Measurements from ENCODE around the gene TREX2. TPM values are rescaled to one million over a fixed set of nuclear protein-coding genes. Genes with fewer than 3 reads are reported as not detected.

The TREX2 gene
- polyA plus RNA-seq, 6 donors from 2014 or later: 0.19 to 1.3 (median 1.3) TPM; not detected in 3

DNA sequence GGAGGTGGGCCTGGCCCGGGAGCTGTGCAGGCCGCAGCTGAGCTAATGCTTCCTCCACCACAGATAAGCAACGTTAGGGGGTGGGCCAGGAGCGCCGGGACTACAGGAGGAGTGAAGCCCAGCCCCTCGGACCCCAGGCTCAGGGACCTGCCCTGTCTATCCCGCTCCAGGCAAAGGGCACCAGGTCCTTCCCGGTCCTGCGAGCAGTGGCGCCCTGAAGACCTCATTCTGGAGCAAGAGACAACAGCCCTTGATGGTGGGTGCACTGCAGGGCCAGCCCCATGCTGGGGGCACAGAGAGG is 730 bp upstream of the TREX2 start:
- no peaks in the 10 kb centered on the region for H3K27me3 Mint-ChIP-seq
- DNase-seq (no peak), ATAC-seq (ENCODE audit: low read depth in 2 of 2) (no peak)
- H3K9me3 Mint-ChIP-seq: peaks cover 0 to under 1% (median 0%) of the 10 kb centered on the region in 7 donors
- no peak overlapping the region for H3K4me3 Mint-ChIP-seq
- peaks cover 0 to 8% of the 10 kb centered on the region in 2 donors for H3K36me3 Mint-ChIP-seq
- no peak overlapping the region for H3K27ac Mint-ChIP-seq
- no peaks in the 10 kb centered on the region for H3K4me1 Mint-ChIP-seq

DNA sequence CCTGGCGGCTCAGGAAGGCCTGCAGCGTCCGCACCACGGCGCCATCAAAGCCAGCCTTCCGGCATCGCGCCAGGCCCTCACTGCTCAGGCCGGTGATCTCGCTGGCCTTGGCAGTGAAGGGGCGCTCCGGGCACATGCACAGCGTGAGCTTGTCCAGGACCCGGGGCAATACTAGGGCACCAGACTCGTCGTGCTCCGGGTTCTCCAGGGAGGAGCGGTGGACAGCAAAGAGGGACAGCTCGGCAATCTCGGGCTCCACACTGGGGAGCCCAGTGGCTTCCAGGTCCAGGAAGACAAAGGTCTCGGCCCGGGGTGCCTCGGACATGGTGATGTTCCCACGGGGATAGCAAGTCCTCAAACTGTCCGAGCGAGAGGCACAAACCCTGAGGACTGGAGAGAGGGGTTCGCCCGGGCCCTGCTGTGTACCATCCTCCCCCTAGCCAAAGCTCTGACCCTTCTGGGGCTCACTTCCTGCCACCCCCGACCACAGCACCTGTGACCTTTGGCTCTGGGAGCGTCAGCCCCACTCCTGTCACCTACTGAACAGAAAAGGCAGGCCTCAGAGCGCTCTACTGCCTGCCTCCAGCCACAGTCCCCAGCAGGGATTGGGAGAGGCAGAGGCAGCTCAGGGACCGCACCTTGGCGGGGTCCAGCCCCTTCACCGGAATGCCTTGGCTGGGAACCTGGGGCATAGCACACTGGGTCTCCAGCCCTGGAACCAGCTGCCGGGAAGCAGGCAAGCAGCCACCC is 575 bp downstream of the TREX2 start:
- Mint-ChIP-seq H3K4me3 (no peak overlapping the region), H3K27me3 (no peaks in the 10 kb centered on the region), H3K9me3 (peaks cover 0 to 4% (median 0%) of the 10 kb centered on the region in 7 donors), H3K4me1 (no peaks in the 10 kb centered on the region), H3K27ac (no peak overlapping the region), H3K36me3 (no peaks in the 10 kb centered on the region)
- ATAC-seq (ENCODE audit: low read depth in 2 of 2): no peak
- no peak for DNase-seq

DNA sequence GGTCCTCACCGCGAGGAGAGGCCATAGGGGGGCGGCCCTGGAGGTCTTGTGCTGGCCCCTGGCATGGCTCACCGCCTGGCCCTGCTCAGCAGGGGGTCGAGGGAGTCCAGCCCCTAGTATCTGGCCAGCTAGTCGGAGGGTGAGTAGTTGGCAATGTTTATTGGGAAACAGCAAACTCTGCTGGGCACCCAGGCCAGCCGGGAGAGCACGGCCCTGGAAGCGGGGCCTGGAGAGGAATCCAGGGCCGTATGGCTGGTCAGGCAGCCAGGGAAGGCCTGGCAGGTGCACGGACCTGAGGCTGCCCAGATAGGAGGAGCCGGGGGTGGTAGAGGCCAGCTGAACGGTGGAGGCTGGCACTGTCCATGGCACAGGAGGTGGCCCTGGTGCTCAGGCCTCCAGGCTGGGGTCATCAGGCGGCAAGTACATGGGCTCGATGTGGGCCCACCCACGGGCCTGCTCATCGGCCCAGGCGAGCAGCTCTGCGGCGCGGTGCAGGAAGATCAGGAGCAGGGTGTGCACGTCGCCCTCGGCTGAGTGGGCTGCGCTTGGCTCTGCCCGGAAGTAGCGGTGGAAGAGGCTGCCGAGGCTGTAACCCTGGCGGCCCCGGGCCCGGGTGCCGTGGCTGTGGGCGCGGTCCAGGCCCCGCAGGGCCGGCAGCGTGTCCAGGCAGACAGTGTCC is 1.4 kb downstream of the TREX2 start:
- no peak for ATAC-seq (ENCODE audit: low read depth in 2 of 2)

DNA sequence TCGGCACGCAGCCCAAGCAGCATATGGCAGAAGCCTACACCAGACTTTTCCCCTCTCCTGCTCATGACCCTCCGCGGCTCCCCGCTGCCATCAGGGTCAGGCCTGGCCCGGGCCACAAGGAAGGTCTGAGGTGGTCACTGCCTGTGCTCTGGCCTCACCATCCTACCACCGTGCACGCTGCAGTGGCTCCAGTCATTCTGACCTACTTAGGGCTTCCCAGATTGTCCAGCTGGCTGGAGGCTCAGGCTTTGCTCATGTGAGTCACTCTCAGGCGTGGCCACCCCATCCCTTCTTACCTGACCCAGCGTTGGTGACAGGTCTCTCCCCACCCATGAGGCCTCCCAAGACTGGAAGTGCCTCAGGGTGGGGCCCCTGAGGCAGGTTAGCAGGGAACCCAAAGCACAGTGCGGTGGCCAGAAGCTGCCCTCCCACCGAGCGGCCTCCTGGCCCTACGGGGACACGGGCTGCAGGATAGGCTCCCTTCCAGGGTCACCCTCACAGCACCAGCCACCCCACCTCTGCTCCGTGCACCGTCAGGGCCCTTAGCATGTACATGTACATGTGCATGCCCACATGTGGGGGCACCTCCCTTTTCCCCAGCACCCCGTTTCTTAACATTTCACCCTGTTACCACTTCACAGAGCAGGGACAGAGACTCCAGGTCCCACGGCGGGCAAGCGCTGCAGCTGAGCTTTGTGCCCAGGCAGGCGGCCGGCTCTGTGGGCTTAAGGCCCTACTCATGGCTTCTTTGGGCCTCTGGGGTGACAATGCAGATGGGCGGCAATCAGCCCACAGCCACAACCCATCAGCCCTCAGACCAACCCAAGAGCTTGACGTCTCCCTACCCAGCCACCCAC is 2.2 kb downstream of the TREX2 start:
- Mint-ChIP-seq H3K4me1 (no peaks in the 10 kb centered on the region), H3K36me3 (no peaks in the 10 kb centered on the region), H3K9me3 (peaks cover 0 to 11% (median 5%) of the 10 kb centered on the region in 7 donors), H3K27me3 (peaks cover 0 to 13% (median 0%) of the 10 kb centered on the region in 3 donors), H3K4me3 (no peak overlapping the region), H3K27ac (no peak overlapping the region)
- DNase-seq (no peak), ATAC-seq (ENCODE audit: low read depth in 2 of 2) (no peak)

More for the DNA sequence above, 1.4 kb downstream of the TREX2 start:
- no peaks in the 10 kb centered on the region for H3K36me3 Mint-ChIP-seq
- peaks cover 0 to 8% (median 0%) of the 10 kb centered on the region in 3 donors for H3K27me3 Mint-ChIP-seq
- H3K4me1 Mint-ChIP-seq: no peaks in the 10 kb centered on the region
- no peak overlapping the region for H3K27ac Mint-ChIP-seq
- DNase-seq: no peak
- H3K9me3 Mint-ChIP-seq: peaks cover 0 to 9% (median 2%) of the 10 kb centered on the region in 7 donors
- no peak overlapping the region for H3K4me3 Mint-ChIP-seq

DNA sequence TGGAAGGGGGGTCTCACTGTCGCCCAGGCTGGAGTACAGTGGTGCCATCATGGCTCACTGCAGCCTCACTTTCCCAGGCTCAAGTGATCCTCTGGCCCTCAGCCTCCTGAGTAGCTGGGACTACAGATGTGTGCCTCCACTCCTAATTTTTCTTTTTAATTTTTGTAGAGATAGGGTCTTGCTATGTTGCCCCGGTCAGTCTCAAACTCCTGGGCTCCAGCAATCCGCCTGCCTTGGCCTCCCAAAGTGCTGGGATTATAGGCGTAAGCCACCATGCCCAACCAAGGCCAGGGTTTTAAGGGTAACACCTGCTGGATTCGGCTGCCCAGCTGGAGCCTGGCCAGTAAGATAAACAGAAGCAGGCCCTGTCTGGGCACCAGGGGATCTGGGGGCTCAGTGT is 3.4 kb downstream of the TREX2 start:
- no peaks in the 10 kb centered on the region for H3K4me1 Mint-ChIP-seq
- H3K27me3 Mint-ChIP-seq: peaks cover 0 to 18% (median 0%) of the 10 kb centered on the region in 3 donors
- ATAC-seq (ENCODE audit: low read depth in 2 of 2) (no peak), DNase-seq (no peak)
- H3K36me3 Mint-ChIP-seq: no peaks in the 10 kb centered on the region
- H3K27ac Mint-ChIP-seq: no peak overlapping the region
- no peak overlapping the region for H3K4me3 Mint-ChIP-seq
- H3K9me3 Mint-ChIP-seq: peaks cover 0 to 11% (median 6%) of the 10 kb centered on the region in 7 donors

DNA sequence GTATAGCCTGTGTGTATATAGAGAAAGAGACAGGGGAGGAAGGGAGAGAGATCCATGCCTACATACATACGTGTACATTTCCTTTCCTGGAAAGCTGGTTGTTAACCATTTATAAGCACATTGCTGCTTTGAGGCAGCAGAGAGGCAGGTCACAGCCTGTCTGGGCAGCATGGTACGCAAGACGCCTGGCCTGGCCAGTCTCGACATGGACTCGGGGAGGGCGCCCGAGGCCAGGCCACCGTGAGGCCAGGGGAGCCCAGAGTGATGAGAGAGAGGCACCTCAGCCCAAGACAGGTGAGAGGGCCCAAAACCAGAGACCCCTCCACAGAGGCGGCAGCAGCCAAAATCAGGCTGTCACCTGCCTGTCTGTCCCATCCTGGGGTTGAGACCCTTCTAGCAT is 3.9 kb downstream of the TREX2 start:
- H3K36me3 Mint-ChIP-seq: no peaks in the 10 kb centered on the region
- H3K27ac Mint-ChIP-seq: no peak overlapping the region
- no peaks in the 10 kb centered on the region for H3K4me1 Mint-ChIP-seq
- ATAC-seq (ENCODE audit: low read depth in 2 of 2) (no peak), DNase-seq (no peak)
- peaks cover 0 to 11% (median 6%) of the 10 kb centered on the region in 7 donors for H3K9me3 Mint-ChIP-seq
- H3K27me3 Mint-ChIP-seq: peaks cover 0 to 18% (median 0%) of the 10 kb centered on the region in 3 donors
- no peak overlapping the region for H3K4me3 Mint-ChIP-seq

DNA sequence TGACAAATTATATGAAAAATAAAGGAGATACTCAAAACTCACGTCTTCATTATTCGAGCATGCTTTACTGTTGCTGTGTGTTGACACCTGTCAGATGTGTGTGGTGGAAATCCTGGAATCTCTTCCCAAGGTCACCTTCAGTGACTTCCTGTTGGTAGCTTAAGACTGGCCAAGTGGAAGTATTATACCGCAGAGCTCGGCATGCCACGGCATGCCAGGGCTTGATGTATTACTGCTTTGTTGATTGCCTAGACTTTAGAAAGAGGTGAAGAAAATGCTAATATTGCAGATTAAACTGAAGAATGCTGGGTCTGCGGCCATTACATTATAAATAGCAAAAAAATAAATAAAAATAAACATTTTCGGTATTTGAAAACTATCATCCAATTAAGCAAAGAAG is 4.6 kb downstream of the TREX2 start:
- peaks cover 0 to 11% (median 6%) of the 10 kb centered on the region in 7 donors for H3K9me3 Mint-ChIP-seq
- no peak for ATAC-seq (ENCODE audit: low read depth in 2 of 2)
- H3K4me1 Mint-ChIP-seq: no peaks in the 10 kb centered on the region
- H3K36me3 Mint-ChIP-seq: no peaks in the 10 kb centered on the region
- no peak overlapping the region for H3K4me3 Mint-ChIP-seq
- peaks cover 0 to 18% (median 0%) of the 10 kb centered on the region in 3 donors for H3K27me3 Mint-ChIP-seq
- DNase-seq: no peak
- H3K27ac Mint-ChIP-seq: no peak overlapping the region

DNA sequence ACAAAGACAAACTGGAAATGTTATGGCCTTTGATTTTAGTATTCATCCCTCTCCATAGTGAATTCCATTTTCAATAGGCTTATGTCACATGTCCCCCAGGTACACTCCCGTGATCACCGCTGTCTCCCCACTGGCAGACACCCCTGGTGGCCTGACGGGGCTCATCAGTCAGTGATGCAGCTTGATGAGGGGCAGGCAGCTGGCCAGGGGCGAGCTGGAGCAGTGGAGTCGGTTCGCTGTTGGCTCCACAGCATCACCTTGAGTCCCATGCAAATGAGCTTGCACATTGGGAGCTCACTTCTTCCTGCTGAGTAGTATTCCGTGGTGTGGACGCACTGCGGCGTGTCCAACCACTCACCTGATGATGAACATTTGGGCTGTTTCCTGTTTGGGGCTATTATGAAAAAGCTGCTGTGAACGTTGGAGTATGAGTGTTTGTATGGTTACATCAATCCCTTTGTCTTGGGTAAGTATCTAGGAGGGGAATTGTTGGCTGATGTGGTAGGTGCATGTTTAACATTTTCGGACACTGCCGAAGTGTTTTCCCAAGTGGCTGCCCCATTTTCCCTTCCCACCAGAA is 5.2 kb downstream of the TREX2 start:
- no peak for ATAC-seq (ENCODE audit: low read depth in 2 of 2)
- Mint-ChIP-seq H3K4me3 (no peak overlapping the region), H3K27ac (no peak overlapping the region), H3K36me3 (no peaks in the 10 kb centered on the region), H3K4me1 (no peaks in the 10 kb centered on the region), H3K9me3 (peaks cover 0 to 11% (median 6%) of the 10 kb centered on the region in 7 donors), H3K27me3 (peaks cover 0 to 24% (median 0%) of the 10 kb centered on the region in 3 donors)
- DNase-seq: no peak

DNA sequence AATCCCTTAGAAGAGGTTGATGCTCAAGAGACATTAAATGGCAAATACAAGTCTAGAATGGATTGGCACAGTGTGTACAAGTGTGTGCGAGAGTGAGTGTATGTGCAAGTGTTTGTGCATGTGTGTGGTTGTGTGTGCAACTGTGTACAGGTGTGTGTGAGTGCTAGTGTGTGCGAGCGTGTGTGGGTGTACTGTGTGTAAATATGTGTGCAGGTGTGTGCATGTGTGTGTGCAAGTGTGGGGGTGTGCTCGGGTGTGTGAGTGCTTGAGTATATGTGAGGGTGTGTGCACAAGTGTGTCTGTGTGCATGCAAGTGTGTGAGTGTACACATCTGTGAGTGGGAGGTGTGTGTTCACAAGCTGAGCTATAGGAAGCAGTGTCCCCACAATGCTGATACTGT is 5.9 kb downstream of the TREX2 start:
- ATAC-seq (ENCODE audit: low read depth in 2 of 2): no peak
- Mint-ChIP-seq H3K9me3 (peaks cover 0 to 11% (median 6%) of the 10 kb centered on the region in 7 donors), H3K4me1 (no peaks in the 10 kb centered on the region), H3K36me3 (no peaks in the 10 kb centered on the region), H3K4me3 (peak overlapping the region in 1 of 8 donors; percentile 2), H3K27me3 (peaks cover 0 to 31% (median 0%) of the 10 kb centered on the region in 3 donors), H3K27ac (peak overlapping the region in 1 of 6 donors; percentile 0)
- no peak for DNase-seq

DNA sequence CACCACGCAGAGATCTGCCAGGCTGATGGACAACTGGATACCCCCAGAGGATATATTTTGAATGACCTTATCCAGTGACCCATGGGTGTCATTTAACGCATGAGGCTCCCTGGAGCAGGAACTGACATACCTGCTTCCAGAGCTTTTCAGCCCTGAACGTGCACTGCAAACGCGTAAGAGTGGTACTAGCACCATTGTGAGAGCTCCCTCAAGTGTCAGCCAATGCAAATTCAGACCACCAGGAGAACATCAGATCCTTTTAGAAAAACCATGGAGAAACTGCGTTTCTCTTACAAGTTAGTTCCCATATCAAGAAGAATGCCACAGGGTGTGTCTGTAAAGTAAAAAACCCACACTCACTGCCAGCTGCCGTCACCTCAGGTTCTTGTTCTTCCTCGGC is 7.3 kb downstream of the TREX2 start:
- H3K4me3 Mint-ChIP-seq: no peak overlapping the region
- DNase-seq: no peak
- no peaks in the 10 kb centered on the region for H3K4me1 Mint-ChIP-seq
- ATAC-seq (ENCODE audit: low read depth in 2 of 2): no peak
- peaks cover 0 to 37% (median 0%) of the 10 kb centered on the region in 3 donors for H3K27me3 Mint-ChIP-seq
- H3K36me3 Mint-ChIP-seq: no peaks in the 10 kb centered on the region
- H3K27ac Mint-ChIP-seq: no peak overlapping the region
- H3K9me3 Mint-ChIP-seq: peaks cover 0 to 11% (median 6%) of the 10 kb centered on the region in 7 donors

DNA sequence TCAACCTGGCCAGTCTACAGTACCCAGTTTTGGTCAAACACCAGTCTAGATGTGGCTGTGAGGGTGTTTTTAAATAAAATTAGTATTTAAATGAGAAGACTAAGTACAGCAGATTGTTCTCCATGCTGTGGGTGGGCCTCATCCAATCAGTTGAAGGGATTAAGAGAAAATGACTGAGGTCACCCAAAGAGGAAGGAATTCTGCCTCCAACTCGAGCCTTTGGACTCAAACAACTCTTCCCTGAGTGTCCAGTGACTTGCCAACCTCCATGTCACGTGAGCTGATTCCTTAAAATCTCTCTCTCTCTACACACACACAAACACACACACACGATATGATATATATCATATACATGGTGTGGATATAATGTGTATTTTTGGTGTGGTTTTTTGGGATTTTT is 10.0 kb downstream of the TREX2 start:
- ATAC-seq (ENCODE audit: low read depth in 2 of 2) (no peak), DNase-seq (no peak)
- Mint-ChIP-seq H3K27ac (peak overlapping the region in 1 of 6 donors; percentile 70), H3K4me1 (no peaks in the 10 kb centered on the region), H3K36me3 (peaks cover 0 to 5% of the 10 kb centered on the region in 2 donors), H3K9me3 (peaks cover 0 to 14% (median 10%) of the 10 kb centered on the region in 7 donors), H3K27me3 (peaks cover 0 to 41% (median 0%) of the 10 kb centered on the region in 3 donors), H3K4me3 (no peak overlapping the region)

DNA sequence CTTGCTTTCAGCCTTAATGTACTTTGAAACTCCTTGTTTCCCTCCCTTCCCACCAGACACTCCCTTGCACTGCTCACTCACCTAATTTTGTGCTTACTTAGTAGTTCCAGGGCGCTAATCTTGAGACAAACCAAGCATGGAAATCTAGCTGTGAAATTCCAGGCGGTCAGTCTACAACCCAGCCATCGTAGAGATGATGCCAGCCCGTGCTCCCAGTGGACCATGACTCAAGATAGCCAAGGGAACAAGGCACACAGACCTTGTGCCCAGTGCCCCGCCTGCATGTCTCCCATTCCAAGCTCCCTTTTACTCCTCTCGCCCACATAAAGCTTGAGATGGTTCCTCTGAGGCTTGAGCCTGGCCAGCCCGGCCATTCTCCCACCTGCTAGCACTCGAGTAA is 11.1 kb downstream of the TREX2 start:
- H3K36me3 Mint-ChIP-seq: peaks cover 0 to 12% of the 10 kb centered on the region in 2 donors
- no peaks in the 10 kb centered on the region for H3K4me1 Mint-ChIP-seq
- no peak for DNase-seq
- ATAC-seq (ENCODE audit: low read depth in 2 of 2): no peak
- H3K9me3 Mint-ChIP-seq: peaks cover 2 to 19% (median 9%) of the 10 kb centered on the region in 7 donors
- no peak overlapping the region for H3K4me3 Mint-ChIP-seq
- peaks cover 0 to 44% (median 0%) of the 10 kb centered on the region in 3 donors for H3K27me3 Mint-ChIP-seq
- no peak overlapping the region for H3K27ac Mint-ChIP-seq

DNA sequence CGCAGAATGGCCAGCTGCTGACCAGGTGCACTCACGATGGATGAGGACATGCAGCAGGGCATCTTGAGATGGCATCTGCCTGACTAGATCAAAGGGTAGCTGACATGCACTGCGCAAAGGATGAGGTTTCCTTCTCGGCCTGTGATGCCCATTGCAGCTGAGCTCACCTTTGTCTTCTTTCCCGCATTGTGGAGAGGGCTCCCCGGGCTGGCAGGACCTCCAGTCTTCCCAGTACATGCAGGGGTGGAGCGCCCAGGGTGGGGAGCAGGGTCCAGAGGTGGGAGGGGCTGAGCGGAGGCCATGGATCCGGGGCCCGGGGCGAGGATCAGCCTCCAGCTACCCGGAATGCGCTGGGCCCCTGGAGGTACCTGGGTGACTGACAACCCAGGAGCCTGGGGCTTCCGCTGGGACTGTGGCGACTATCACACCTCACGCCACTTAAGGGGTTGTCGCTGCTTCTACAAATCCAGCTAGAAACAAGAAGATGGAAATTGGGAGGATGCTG is 12.0 kb downstream of the TREX2 start:
- ATAC-seq (ENCODE audit: low read depth in 2 of 2) (no peak), DNase-seq (no peak)
- peaks cover 0 to 37% (median 0%) of the 10 kb centered on the region in 3 donors for H3K27me3 Mint-ChIP-seq
- peaks cover 2 to 16% (median 8%) of the 10 kb centered on the region in 7 donors for H3K9me3 Mint-ChIP-seq
- no peak overlapping the region for H3K27ac Mint-ChIP-seq
- H3K4me3 Mint-ChIP-seq: no peak overlapping the region
- H3K36me3 Mint-ChIP-seq: peaks cover 0 to 12% of the 10 kb centered on the region in 2 donors
- no peaks in the 10 kb centered on the region for H3K4me1 Mint-ChIP-seq

All from naive B cell (primary cell).